ENCODE results near the gene ME1.
"Not testable (repeated sequence)": the region's sequence is repeated elsewhere in the genome, so short reads cannot be mapped to it uniquely, and the experiment has no call there.

The ME1 gene

GRCh38 chr6:83431545-83432155, 799 bp upstream of the ME1 start:
- no peak for DNase-seq

GRCh38 chr6:83429857-83430610, 817 bp downstream of the ME1 start:
- DNase-seq, result no peak

- no peak for DNase-seq
Observed at GRCh38 chr6:83429269-83429668, 1.6 kb downstream of the ME1 start.

GRCh38 chr6:83424392-83425018, 6.3 kb downstream of the ME1 start:
- no peak for DNase-seq

GRCh38 chr6:83417880-83418663, 12.8 kb downstream of the ME1 start:
- DNase-seq, result peak; percentile 12

GRCh38 chr6:83413068-83413467, 17.8 kb downstream of the ME1 start:
- no peak for DNase-seq

GRCh38 chr6:83411731-83412130, 19.1 kb downstream of the ME1 start:
- no peak for DNase-seq

- DNase-seq, result no peak
Observed at GRCh38 chr6:83403191-83403590, 27.7 kb downstream of the ME1 start.

GRCh38 chr6:83389606-83390005, 41.2 kb downstream of the ME1 start:
- no peak for DNase-seq

- DNase-seq, result no peak
Observed at GRCh38 chr6:83385473-83385872, 45.4 kb downstream of the ME1 start.

- no peak for DNase-seq
Observed at GRCh38 chr6:83384751-83385150, 46.1 kb downstream of the ME1 start.

- no peak for DNase-seq
Observed at GRCh38 chr6:83381949-83382348, 48.9 kb downstream of the ME1 start.

- no peak for DNase-seq
Observed at GRCh38 chr6:83378621-83379388, 52.0 kb downstream of the ME1 start.

GRCh38 chr6:83371423-83371822, 59.4 kb downstream of the ME1 start:
- DNase-seq, result no peak

- no peak for DNase-seq
Observed at GRCh38 chr6:83370567-83370966, 60.3 kb downstream of the ME1 start.

GRCh38 chr6:83369692-83370091, 61.2 kb downstream of the ME1 start:
- DNase-seq, result no peak

GRCh38 chr6:83368577-83368976, 62.3 kb downstream of the ME1 start:
- no peak for DNase-seq

GRCh38 chr6:83367104-83367503, 63.7 kb downstream of the ME1 start:
- no peak for DNase-seq

GRCh38 chr6:83365931-83366330, 64.9 kb downstream of the ME1 start:
- DNase-seq, result no peak

GRCh38 chr6:83362349-83362748, 68.5 kb downstream of the ME1 start:
- not testable (repeated sequence) for DNase-seq

- no peak for DNase-seq
Observed at GRCh38 chr6:83359638-83360037, 71.2 kb downstream of the ME1 start.

- DNase-seq, result no peak
Observed at GRCh38 chr6:83354747-83355146, 76.1 kb downstream of the ME1 start.

Data from NCI-H2227 treated with DMSO at 0.1 percent for 48 hours (cell line).